CD4-positive, alpha-beta T cell treated with Interleukin-6 at 100 ng/mL for 8 hours (primary cell): ENCODE data around the gene CHCHD6.

Source experiments
- DNase-seq: peaks from one replicate; pipeline ENCODE4 v3.0.0-alpha.2; 2020; ENCODE audit warnings: mixed read lengths, low spot score

The CHCHD6 gene

DNA sequence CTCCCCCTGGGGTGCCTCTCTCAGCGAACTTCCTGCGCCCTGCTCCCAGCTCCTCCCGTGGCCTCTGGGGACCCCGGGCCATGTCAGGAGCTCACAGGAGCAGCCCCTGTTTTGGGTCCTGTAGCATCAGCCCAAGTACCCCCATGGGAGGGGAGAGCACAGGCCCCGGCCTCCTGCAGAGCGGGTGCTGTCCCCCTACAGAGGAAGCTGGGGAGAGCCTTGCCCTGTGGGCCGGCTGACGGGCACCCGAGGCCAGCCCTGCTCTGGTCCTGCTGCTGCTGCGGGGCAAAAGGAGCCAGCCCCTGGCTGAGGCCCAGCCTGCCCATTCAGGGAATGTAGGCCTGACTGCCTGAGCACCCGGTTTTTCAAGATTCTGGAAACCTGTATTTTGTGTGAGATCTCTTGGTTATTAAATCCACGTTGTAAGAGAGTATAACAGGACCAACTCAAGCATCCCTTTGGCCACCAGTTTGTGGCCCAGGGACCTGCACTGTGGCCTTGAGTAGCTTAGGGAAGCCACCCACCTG, 291.3 kb downstream of the CHCHD6 start:
- DNase-seq: no peak

DNA sequence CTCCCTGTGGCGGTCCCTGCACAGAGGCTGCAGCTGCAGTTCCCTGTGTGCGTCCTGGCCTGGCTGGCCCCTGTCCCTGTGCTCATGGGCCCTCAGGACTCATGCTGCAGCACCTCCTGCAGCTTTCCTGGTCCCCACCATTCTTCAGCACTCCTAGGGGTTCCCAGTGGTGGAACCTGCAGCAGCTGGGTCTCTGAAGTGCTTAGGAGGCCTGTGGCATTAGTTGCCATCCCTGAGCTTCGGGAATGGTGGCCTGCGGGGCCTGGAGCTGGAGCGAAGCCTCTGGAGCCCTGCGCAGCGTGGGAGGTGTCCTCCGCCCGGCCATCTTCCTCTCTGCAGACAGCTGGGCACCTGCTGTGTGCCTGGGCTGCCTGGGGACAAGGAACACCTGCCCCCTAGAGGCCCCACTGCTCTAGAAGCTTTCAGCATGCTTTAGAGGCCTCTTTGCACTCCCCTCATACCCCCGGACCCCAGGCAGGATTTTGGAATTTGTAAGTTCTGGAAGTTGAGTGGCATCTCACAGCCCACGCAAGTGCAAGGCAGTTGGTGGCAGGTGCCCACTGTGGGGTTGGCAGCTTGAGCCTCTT, 292.0 kb downstream of the CHCHD6 start:
- DNase-seq: no peak

DNA sequence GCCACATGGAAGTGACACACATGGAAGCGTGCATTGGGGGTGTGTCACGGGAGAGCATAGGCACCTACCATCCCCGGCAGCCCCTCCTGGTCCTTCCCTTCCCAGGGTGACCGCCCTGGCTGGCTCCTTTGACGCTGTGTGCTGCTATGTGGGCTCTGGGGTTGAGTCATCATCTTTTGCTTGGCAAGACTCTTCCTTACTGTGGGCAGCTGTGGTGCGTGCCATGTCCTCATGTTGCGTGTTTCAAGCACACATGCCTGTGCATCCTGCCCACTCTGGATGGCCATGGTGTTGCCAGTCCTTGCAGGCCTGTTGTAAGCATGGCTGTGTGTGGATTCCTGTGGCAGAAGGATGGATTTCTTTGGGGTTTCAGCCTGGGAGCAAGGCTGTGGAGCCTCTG, 292.9 kb downstream of the CHCHD6 start:
- DNase-seq: no peak

DNA sequence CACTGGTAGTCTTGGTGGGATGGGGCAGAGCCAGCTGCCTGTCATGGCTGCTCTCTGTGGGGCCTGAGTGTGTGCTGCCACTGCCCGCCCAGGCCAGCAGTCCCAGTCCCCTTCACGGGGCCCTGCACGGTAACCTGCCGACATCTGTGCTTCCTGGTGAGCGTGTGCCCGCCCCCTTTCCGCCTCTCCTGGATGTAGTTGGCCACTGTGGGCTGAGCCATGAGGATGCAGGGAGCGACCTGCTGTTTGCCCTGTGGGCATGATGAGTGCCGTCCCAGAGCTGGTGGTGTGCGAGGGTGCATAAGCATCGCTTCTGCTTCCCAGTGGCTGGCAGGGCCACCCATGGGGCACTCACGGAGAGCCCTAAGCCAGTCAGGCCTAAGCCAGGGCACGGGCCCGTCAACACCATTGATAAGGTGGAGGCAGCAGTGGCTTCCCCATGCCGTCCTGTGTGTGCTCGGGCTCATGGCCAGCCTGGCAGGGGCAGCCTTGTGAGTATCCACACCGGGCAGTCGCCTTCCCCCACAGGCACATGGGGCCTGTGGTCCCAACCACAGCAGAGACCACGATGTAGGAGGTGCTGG, 293.5 kb downstream of the CHCHD6 start:
- no peak for DNase-seq

DNA sequence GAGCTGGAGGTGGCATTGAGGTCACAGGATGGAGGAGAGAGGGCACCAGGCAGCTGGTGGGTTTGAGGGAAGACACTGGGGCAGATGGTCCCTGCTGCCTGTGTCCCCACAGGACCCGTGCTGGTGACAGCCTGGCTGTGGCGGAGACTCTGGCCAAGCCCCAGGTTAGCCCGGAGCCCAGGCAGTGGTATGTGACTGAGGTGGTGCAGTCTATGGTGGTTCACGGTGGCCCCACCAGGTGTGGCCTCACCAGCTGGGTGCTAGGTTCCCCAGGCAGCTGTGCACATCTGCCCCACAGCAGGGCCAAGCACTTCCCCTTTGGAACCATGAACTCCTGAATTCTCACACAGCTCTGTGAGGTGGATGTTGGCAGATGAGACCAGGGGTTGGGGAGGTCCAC, 294.3 kb downstream of the CHCHD6 start:
- DNase-seq: no peak

DNA sequence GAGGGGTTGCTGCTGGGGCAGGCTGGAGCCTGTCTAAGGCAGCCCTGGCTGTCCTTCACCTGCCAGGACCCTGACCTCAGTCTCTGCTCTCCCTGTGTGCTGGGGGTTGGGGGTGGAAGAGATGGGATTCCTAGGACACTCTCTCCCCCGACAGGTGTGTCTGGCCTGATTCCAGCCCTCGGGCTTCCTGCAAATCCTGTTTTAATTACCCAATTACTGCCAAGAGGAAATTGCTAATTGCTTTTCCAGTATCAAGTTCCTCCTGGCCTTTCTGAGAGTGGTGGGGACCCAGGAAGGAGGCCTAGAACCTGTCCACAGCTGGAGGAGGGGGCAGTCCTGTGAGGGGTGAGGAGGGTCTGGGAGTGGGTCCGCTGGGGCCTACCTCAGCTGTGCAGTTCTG, 294.7 kb downstream of the CHCHD6 start:
- DNase-seq: no peak

DNA sequence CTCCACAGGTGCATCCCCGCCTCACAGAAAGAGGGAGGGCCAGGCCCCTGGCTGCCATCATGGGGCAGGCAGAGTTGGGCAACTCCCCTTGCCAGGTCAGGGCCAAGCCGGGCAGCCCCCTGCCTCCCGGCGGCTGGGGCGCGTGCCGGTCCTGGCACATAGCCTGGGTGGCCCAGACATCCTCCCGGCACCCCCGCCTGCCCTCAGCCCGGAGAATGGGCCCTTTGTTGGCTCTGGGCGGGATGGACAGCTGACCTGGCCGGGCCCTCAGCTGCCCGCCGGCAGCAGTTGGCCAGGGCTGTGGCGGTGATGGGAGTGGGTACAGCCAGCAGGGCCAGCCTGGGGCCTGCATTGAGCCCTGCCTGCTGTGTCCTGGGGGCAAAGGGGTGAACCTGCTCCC, 295.3 kb downstream of the CHCHD6 start:
- no peak for DNase-seq

DNA sequence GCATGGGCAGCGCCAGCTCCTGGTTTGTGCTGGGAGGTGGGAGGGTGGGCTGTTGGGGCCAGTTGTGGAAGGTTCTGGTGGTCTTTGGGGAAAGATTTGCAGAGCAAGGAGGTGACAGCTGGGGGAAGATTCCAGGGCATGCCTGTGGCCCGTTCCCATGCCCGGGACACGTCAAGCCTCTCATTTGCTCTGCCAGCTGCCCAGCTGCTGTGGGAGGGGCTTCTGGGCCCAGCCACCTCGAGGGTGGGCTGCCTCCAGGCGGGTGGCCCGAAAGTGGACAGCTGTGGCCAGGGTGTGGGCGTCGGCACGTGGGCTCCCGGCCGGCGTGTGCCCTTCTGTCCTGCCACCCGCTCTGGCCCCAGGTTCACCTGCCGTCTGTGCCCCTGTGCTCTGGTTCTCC, 296.1 kb downstream of the CHCHD6 start:
- DNase-seq: no peak

DNA sequence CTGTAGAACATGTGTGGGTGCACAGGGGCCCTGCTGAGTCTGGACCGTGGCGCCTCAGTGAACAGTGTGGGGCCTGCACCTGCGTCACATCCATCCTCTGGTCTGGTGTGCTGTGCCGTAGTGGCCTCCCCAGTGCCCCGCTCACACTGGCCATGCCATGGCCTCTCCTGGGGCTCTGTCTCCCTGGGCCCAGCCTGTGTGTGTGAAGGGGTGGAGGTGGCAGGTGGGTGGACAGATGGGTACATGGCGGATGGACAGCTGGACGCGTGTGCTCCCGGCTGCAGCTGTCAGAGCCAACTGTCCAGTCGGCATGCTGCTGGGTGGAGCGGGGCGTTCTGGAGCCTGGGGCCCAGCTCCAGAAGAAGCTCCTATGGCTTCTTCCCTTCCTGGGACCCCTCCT, 296.7 kb downstream of the CHCHD6 start:
- no peak for DNase-seq

DNA sequence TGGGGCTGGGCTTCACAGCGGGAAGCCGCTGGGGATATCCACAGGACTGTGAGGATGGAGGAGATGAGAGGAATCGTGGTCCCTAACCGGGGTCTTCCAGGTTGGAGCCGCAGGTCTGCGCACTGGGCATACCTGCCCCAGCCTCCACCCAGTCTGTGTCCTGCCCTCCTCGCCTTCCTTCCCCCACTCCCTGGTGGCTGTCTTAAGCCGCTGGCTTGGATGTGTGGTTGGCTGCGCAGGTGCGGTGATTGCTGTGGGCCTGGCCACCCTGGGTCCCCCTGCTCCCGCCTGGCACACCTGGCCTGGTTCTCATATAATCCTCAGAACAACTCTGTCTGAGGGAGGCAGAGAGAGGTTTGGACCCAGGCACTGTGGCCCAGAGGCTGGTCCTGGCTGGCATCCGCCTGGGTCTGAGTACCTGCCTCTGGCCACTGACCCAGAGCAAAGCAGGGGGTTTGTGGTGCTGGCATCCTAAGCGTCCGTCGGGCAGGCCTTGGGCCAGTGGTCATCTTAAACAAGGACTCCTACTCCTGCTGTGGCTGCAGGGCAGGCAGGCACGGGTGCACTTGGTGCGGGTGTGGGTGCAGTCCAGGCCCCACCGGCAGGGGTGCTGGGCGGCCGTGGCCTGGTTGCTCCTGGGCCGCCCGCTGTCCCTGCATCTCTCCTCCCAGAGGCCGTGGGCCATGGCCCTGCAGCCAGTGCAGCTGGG, 297.6 kb downstream of the CHCHD6 start:
- DNase-seq: no peak

DNA sequence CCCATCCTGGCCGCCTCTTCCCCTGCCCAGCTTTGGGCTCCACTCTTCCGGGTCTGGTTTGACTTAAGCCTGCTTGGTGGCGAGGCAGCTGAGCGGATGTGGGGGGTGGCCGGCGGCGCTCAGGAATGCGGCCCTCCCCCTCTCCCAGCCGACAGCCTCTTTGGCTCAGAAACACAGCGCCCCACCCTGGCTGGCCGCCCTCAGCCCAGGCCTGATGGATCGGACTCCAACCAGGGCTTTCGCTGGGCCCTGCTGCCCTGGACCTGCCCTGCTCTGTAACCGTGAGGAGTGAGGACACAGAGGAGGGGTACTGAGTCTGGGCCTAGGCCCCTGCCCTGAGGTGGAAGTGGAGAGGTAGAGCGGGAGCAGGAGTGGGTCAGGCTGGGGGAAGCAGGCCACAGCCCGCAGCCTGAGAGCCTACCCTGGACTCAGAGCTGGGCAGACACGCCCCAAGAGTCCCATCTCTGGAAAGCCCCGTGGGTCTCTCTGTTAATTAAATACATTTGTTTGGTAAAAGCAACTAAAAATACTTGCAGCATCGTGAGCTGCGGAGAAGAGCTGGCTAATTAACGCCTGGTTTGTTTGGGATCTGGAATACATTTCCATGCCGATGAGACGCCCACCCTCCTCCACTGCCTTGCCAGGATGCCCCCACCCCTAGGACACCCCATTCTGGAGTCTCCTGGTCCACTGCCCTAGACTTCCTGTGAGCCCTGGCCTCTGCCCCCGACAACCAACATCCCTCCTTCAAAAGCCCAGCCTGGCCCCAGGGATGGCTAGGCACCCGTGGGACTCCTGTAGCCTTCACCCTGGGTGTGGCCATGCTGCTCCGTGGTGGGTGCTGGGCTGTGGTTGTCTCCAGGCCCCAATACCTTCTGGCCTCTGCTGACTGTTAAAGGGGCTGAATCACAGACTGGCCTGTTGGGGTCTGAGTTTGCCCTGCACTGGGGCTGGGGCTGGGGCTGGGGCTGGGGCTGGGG, 298.4 kb downstream of the CHCHD6 start:
- DNase-seq: no peak

DNA sequence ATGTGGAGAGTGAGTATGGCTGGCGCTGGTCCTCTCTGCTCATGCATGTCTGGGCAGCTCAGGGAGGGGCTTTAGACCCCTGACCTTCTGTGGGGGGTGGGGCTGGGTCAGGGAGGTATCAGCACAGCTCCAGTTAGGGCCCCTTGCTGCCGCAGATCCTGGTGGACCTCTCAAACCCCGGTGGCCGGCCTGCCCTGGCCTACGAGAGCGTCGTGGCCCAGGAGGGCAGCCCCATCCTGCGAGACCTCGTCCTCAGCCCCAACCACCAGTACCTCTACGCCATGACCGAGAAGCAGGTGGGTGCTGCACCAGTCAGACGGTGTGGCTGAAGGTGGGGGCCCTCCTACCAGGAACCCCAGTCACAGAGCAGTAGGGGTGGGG, 299.1 kb downstream of the CHCHD6 start:
- DNase-seq: no peak

DNA sequence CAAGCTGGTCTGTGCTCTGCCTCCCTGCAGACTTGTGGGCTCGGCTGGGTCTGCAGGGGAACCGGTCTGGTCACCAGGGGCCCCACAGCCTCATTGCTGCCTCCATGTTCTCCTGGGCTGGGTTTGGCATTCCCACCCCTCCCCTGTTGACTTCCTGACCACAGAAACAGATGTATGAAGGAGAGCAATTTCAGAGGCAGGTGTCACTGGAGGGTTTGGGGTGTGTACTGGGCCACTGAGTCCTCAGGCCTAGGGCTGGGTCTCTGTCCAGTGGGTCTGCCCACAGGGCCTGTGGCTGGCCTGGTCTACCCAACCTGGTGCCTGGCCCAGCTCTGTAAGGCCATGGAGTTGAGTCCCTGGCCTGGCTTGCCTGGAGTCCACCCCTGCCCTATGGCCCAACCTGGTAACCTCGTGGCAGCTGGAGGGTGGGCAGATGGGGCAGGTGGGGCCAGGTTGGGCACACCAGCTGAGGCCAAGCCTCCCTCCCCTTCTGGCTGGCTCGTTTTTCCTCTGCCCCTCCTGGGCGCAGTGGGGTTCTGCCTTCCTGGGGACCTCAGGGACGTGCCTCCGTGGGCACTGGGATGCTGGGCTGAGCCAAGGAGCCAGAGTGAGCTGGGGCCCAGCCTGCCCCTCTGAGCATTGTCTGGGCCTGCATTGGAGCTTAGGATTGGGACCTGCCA, 299.7 kb downstream of the CHCHD6 start:
- DNase-seq: no peak

DNA sequence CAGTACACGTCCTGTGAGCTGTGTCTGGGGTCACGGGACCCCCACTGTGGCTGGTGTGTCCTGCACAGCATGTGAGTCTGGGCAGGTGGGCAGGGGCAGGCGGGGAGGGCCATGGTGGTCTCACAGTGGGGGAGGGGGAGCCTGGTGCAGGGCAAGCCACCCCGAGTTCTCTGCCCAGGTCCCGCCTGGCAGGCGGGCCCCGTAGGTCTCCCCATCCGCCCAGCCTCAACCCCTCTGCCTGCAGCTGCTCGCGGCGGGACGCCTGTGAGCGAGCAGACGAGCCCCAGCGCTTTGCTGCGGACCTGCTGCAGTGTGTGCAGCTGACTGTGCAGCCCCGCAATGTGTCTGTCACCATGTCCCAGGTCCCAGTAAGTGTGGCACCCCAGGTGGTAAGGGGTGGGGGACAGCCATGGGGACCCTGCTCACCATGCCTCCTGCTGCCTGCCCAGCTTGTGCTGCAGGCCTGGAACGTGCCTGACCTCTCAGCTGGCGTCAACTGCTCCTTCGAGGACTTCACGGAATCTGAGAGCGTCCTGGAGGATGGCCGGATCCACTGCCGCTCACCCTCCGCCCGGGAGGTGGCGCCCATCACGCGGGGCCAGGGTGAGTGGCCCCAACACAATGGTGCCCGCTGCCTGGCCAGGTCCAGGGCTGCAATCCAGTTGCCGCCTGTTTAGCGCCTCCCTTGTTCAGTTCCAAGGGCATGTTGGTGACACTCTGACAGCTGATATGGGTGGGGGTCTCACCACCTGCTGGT, 300.8 kb downstream of the CHCHD6 start:
- DNase-seq: no peak

DNA sequence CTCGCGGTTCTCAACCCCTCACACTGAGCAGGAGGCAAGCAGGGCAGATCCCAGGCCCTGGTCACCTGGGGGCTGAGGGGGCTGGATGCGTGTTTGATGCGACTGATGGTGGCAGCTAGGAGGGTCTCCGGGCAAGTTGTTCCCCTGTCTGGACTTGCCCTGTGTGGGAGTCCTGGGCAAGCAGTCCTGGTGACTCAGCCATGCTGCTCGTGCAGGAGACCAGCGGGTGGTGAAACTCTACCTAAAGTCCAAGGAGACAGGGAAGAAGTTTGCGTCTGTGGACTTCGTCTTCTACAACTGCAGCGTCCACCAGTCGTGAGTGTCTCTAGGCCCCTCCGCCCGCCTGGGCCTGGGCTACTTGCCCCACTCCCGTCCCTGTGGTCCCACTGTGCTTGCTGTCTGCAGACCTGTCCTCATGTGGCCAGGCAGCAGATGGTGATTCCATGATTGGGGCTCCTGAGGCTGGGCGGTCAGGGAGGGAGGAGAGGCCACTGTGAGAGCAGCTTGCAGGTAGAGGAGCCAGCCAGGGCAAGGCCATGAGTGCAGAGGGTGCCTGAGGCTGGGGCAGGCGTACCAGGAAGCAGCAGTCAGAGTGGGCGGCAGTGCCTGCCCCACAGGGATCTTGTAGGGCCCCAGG, 301.9 kb downstream of the CHCHD6 start:
- no peak for DNase-seq

DNA sequence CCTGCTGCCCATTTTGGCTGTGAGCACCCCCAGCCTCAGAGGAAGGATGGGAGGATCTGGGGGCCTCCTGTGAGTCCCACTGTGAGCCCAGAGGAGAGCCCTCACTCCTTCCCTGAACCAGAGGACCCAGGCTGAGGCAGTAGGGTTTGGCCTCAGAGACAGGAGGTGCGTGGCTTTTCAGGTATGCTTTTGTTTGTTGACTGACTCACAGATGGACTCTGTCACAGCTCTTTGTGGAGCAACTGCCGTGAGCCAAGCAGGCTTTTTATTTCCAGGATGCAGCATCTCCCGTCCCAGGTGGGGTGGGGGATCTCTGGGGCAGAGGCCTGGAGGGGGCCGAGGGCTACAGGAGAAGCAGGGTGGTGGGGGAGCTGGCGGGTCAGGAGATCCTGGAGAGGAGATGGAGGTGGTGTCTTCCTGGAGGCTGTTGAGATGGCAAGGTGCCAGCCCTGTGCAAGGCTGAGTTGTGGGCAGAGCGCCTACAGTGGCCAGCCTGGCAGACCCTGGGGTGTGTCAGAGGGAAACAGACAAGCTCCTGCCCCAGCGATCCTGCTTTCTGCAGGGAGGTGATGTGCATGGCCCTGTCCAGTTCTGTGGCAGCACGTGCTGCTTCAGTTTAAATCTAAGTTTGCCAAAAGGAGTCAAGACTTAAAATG, 302.9 kb downstream of the CHCHD6 start:
- no peak for DNase-seq

DNA sequence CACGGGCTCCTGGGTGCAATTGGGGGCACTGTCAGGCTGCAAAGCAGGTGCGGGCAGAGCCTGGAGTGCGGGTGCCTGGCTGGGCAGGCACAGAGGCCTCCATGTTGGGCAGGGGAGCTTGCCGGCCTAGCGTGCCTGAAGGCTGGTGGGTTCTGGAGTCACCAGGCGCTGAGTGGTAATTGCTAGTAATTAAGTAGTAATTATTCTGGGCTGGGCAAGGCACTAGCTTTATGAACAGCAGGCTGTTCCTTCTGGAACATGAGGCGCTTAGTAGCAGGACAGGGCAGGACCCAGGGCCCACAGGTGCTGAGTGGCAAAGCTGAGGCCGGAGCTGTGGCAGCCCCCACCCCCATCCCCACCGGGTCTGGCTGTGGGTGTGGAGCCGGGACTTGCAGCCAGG, 304.2 kb downstream of the CHCHD6 start:
- DNase-seq: no peak

DNA sequence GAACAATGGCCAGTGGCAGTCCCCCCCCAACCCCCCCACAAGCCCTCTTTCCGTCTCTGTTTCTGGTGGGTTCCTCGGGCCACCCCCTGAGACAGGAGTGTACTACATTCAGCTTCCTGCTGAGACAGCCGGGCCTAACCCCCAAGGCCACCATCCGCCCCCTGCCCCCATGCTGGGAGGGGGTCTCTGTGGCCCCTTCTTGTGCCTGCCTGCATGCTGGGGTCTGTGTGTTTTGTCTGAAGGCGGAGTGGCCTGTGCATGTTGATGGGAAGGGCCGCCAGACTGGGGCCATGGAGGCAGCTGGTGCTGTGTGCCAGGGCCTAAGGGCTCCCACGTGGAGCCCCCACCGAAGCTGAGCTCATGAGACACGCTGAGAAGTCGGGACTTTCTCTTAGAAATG, 305.5 kb downstream of the CHCHD6 start:
- no peak for DNase-seq
